HG03460 (cell line): ENCODE results near the gene SDK1.

Experiments
- ATAC-seq: cut with Tn5 transposase; IDR thresholded peaks from one replicate; pipeline ENCODE4 v1.9.1; 2021; ENCODE audit not compliant: unreplicated experiment

Gene SDK1

DNA sequence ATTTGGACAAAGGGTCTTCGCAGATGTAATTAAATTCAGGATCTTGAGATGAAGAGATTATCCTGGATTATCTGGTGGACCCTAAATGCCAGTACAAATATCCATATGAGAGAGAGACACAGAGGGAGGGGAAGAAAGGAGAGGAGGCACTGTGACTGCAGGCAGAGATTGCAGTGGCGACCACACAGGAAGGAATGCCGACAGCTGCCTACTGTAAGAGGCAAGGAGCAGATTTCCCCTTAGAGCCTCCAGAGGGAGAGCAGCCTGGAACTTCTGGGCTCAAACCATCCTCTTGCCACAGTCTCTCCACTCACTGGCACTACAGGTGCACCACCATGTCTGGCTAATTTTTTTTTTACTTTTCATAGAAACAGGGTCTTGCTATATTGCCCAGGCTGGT is 152.3 kb downstream of the SDK1 start:
- ATAC-seq: no peak

DNA sequence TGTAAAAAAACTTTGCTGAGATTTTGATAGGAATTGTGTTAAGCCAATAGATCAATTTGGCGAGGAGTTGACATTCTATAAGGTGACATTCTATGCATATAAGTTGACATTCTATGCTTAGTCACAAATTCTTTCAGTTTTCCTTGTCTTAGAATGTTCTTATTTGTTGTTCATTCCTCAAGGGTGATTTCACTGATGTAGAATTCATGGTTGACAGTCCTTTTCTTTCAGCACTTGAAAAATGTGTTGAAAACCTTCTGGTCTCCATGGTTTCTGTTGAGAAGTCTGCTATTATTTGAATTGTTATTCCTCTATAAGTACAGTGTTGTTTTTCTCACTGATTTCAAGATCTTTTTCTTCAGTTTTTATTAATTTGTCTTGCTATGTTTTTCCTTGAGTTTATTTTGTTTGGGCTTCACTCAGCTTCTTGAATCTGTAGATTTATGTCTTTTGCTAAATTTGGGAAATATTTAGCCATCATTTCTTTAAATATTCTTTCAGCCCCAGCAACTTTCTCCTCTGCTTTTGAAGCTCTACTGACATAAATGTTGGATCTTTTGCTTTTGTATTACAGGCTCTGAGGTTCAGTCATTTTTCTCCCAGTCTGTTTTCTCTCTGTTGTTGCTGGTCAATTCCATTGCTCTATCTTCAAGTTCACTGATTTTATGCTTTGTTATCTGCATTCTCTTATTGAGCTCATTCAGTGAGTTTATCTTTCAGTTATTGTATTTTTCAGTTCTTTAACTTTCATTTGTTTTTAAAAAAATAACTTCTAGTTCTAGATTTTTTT is 154.9 kb downstream of the SDK1 start:
- no peak for ATAC-seq

DNA sequence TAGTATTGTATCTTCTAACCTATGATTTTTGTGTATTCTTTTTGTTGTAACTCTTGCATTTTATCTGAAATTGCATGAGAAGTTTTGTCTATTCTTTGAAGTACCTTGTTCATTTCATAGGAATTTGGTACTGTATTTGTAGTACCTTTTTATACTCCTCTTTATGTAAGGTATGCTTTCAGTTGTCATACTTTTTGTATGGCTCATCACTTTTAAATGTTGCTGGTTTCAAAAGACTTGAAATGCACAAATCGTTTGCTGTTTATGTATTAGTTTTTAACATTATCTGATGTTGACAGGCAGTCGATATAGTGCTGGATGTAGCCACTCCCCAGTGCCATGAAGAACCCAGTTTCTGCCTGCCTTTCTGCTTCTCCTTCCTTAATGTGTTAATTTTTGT is 158.1 kb downstream of the SDK1 start:
- ATAC-seq: no peak

DNA sequence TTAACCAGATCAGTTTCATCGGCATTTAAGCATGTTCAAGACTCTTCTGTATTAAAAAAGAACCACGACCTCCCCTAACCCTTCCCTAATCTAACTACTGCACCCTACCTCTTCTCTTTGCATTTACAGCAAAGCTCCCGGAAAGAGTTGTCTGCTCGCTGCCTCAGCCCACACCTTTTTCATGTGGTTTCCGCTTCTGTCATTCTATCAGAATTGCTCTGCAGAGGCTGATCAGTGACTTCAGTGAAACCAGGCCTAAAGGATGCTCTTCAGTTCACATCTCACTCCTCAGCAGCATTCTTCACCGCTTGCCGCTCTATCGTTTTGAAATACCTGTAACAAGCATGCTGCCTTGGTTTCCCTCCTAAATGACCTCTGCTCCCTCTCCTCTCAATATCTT is 160.9 kb downstream of the SDK1 start:
- no peak for ATAC-seq

DNA sequence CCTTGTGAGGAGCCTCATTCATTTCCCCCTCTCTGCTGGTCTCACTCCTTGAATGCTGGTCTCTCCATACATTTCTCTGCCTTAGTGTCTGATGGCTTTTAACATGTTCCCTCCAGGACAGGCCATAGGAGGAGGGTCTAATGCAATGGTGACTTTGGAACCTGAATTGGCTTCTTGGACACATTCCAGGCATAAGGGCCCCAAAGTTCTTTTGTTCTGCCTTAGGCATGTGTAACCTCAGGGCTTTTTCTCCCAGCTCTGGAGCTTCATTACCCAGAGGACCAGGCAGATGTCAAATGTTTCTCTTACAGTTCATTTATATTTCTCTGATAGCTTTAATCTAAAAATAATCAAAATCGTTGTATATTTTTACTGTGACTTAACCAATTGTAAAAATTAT is 162.6 kb downstream of the SDK1 start:
- no peak for ATAC-seq

DNA sequence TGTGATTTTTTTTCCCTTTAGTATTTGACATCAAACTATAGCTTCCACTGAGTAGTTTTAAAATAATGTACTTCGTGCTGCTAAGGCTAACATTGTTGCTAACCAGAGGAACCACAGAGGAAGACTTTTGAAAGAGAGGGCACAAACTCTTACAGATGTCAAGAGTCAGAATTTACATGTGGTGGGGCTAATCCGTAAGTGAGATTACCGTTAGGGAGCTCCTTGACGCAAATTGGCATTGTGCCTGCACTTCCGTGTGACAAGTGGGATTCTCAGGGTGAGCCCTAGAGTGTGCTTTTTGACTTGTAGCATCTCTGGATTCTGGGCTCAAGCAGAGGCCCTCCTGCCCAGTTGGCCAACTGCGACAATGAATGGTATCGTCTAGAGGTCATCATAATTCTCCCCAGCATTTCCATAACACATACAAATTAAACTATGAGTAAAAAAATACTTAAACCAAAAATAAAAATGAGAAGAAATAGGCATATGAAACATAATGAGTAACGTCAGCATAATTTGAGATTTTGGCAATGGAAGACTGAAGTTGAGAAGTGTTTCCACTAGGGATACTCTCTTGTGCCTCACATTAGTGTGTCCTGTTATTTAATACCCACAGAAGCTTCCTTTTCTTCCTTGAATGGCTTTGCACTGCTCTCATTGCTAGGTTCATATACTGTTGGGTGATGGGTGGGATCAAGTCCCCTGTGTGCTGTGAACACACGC is 164.0 kb downstream of the SDK1 start:
- ATAC-seq: no peak

DNA sequence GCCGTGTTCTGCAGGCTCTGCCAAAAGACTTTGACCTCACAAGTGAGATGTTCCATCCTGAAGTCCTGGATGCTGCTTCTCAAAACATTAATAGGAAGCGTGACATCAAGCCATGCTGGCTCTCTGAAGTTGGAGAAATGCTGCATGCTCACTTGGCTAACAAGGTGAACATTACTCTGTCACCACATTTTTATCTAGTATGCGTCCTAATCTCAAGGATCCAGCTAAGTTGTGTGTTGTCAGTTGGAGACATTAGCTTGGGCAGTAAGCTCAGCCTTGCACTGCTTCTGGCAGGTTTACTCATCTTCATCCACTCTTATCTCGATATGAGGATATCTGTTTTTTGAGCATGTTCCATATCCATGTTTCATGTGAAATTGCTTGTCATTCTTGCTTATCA is 165.2 kb downstream of the SDK1 start:
- ATAC-seq: no peak

DNA sequence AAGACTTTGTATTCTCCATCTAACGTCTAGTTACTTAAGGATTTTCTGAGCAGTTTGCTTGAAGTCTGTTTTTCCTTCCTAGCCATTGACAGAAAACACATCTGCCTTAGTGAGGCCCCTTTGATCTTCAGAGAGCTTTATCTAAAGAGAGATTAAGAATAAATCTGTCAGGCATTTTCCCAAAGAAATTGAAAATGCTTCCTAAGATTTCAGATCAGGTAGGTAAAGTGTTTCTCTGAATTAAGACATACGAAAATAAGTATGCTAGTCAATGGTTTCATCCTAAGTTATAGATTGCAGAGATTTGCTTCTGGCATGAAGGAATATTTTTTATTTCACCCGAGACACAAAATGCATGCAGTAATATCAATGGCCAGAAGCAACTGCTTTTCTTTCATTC is 168.6 kb downstream of the SDK1 start:
- no peak for ATAC-seq

DNA sequence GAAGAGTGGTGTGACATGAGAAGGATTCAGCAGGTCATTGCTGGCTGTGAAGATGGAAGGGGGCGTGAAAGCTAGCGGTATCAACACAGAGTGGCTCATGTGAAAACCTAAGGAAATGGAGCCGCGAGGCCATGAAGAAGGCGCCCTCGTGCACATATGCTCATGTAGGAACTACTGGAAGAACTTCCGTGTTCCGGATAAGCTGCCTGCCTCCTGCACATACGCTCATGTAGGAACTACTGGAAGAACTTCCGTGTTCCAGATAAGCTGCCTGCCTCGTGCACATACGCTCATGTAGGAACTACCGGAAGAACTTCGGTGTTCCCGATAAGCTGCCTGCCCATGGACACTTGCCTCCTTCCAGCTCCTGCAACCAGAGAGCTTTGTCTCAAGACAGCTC is 179.1 kb downstream of the SDK1 start:
- no peak for ATAC-seq

DNA sequence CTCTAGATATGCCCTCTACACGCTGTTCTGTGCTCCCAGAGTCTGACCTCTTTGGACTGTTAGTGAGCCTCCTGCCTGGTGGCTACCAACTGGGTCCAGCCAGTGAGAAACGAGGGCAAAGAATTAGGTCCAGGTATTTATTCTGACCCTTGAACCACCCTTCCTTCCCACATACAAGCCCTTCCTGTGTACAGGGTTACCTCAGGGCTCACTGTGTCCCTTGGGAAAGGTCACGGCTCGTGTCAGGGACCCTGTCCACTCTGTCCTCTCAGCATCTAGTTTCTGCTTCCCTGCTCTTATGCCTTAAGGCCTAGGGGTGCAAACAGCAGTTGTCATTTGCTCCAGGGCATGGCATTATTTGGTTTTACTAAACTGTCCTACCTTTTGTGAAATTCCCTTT is 180.4 kb downstream of the SDK1 start:
- ATAC-seq: no peak

DNA sequence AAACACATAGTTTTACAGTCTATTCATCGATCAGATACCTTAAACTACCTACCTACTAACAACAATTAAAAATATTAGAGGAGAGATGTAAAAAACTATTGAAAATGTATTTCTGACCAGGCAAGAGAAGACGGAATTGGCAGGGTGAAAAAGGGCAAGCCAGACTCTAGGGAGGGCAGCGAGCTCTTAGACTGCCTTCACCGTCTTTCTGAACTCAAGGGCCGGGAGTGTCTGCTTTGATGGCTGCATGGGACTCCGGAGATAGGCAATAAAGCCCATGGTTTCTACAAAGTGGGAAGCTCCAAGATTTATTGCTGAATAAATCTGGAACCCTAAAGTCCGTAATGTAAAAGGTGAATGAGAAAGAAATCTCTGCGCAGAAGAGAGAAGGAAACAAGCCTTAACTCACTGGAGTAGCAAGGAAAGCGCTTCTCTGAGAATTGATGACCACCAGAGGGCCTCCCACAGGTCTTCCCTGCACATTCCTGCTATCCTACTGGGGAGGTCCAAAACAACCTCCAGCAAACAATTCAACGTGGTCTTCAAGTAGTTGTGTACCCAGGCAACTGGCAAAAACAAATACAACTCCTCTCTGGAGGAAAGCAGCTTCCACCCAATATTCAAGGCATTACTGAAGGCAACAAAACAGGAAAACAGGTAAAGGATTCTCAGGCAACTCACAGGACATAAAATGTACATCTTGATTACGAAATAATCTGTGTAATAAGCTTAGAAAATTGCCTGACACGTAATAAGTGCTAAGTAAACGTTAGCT is 181.3 kb downstream of the SDK1 start:
- no peak for ATAC-seq

DNA sequence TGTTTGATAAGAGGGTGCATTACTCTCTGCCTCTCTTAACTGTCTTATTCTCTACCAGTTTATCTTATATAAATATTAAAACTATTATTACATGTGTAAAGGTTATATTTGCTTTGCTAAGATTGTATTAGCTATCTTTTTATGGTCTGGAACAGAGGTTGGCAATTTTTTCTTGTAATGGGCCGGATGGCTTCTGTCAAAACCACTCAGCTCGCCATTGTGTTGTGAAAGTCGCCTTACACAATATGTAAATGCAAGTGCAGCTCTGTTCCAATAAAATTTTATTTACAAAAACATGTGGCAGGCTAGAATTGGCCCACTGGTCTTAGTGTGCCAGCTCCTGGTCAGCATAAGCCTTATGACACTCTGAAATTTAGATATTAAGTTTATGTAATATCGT is 185.8 kb downstream of the SDK1 start:
- no peak for ATAC-seq

DNA sequence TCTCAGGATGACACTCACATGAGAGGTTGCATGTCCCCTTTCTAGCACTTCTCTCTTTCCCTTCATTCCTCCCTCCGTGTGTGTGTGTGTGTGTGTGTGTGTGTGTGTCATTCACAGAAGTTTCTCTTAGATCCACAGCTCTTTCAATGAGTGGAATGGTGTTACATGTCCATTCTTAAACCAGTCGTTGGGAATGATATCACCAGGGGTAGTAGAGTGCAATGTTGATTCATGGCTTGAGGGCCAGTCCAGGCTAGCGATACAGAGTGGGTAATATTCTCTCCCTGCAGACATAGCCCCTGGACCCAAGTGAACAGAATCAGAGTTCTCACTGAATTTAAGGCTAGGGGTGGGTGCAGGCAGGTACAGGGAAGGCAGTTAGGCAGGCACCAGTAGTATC is 187.8 kb downstream of the SDK1 start:
- ATAC-seq: no peak

DNA sequence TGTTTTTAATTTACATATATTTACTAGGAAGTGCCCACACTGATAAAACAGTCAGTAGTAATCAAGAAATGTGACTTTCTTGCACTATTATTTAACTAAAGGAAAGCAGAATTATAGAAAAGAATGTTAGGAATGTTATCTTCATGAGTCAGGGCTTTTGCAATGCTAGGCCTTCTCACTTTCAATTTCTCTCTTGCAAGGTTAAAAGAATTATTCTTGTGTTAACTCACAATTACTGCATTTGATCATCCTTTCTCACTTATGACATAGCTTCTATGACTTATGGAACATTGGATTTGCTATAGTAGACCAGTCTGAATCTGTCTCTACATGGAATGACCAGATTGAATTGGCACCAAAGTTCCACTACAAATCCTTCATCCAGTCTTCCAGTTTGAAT is 192.4 kb downstream of the SDK1 start:
- ATAC-seq: no peak

DNA sequence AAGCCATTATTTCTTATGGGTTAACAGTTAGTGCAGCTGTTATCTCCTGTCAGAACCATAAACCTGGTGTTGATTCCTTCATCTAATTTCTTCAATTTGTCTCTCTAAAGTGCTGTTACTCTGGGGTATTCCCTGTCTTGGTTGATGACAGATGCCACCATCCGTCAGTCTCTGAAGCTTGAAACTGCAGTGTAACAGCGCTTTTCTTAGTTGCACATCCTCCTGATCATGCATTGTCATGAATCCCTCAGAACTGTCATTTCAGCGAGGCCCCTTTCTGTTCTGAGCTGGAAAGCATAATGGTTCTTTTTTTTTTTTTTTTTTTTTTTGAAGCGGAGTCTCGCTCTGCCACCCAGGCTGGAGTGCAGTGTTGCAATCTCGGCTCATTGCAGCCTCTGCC is 193.9 kb downstream of the SDK1 start:
- ATAC-seq: no peak

DNA sequence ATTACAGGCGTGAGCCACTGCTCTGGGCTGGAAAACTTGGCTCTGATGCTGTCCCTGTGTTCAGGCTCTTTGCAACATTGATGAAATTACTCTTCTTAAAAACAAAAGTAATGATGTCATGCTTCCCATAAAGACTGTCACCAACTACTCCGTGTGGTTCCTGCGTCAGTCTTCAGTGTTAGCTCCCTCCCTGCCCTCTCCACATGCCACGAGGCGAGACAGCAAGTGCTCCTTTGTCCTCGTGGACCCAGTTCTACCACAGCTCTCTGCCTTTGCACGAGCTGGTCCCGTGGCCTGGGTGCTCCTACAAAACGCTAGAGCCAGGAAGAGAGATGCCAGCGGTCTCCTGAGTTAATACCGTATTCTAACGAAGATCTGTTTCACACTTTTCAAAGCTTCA is 194.5 kb downstream of the SDK1 start:
- no peak for ATAC-seq

DNA sequence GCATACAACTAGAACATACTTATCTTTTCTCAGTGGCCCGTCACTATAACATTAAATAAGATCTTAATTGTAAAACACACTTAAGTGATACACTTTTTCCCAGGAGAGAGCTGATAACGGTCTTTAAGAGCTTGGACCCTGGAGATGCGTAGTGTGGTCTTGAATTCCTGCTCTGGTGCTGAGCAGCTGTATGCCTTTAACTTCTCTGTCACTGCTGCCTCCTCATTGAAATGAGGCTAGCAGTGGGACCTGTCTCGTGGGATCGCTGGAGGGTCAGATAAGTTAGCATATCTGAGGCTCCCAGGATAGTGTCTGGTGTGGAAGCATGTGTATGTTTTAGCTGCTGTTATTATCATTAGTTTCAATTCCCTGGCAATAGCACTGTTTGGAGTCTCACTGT is 194.9 kb downstream of the SDK1 start:
- ATAC-seq: no peak

DNA sequence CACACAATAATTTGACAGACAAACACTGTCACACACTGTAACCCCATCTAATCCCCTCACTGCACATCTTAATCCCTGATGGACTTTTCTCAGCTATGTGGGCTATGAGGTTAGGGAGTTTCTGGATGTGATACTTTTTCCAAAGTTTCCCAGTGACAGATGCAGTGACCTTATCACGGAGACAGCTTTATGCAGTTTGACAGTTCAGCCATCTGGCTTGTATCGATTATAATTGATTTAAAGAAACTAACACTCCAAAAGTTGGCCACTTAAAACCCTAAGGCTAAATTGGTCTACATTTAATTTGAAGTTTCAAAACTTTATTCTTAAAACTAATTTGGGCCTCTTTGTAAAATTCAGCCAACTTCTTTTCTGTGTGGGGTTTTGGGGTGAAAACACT is 196.7 kb downstream of the SDK1 start:
- ATAC-seq: no peak

DNA sequence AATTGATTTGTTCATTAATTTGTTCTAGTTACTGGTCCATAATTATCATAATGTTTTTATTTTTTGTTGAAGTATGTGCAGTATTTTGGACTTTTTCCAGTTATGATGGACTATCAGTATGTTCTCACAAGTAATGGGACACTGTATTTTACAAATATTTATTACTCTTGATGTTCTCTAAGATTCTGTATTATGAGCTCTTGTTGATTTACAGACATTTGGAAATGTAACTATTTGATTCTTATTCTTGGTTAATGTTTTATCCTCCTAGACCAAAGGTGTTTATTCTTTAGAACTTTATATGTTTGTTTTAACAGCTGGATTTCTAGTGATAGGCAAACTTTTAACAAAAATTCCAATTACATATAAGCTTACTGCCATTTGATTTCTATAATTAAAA is 200.6 kb downstream of the SDK1 start:
- ATAC-seq: no peak

DNA sequence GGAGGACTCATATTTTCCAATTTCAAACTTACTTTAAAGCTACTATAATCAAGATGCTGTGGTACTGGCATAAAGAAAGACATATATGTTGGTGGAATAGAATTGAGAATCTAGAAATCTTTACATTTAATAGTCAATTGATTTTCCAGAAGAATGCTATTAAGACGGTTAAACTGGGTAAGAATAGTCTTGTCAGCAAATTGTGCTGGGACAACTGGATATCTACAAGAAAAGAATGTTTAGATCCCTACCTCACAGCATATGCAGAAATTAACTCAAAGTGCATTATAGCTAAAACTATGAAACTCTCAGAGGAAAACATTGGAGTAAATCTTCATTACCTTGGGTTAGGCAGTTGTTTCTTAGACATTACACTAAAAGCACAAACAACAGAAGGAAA is 203.3 kb downstream of the SDK1 start:
- no peak for ATAC-seq

DNA sequence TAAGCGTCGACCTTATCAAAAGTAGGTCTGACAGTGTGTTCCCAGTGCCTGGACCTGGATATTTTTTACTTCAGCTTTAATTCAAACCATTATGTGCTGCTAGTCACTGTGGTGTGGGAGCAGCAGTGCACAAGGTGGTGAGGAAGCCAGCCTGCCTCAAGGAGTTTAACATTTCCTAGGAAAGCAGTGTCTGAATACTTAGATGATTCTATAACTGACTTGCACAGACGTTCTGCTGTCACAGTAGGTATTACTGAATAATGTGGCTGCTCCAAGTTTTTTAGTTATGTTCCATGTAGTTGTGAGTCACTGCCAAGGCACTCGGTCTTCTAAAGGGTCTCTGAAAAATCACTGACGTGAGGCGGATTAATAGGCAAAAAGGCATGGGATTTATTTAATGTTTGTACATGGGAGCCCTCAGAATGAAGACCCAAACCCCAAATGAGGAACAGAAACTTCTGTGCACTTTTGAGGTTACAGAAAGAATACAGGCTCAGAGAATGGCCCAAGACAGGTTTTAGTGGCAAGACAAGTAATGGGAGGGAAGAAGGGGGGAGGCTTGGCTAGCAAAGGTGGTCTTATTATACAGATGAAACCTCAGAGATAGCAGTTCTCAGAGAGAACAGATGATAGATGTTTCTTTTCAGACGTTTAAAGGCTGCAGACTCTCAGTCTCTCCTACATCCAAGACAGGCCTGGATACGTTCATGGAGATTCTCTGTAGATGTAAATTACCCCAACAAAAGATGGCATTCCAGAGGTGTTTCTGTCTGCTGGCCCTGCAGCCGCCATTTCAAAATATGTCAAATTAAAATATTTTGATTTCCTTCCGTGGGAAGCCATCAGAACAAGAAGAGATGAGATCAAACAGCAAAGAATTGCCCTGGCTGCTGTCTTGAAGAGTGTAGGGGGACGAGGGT is 209.3 kb downstream of the SDK1 start:
- ATAC-seq: no peak
